CD4-positive, alpha-beta T cell treated with Interleukin-6 for 4 hours (primary cell): ENCODE measurements around the gene PPM1M.
A peak's percentile ranks its signal among the peaks of the same experiment; 100 is the strongest.
"Not testable (repeated sequence)": the region's sequence is repeated elsewhere in the genome, so short reads cannot be mapped to it uniquely, and the experiment has no call there.

Source experiments
- DNase-seq: peaks from one replicate; pipeline ENCODE4 v3.0.0-alpha.2; 2020; ENCODE audit warnings: mixed read lengths

The PPM1M gene

GRCh38 chr3:52279596-52279995 lies 34.0 kb downstream of the PPM1M start:
- DNase-seq: no peak

- no peak for DNase-seq
Measured at GRCh38 chr3:52280050-52280461, 34.5 kb downstream of the PPM1M start.

GRCh38 chr3:52281981-52282801 lies 36.6 kb downstream of the PPM1M start:
- peak; percentile 71 for DNase-seq

- no peak for DNase-seq
Measured at GRCh38 chr3:52283306-52283705, 37.7 kb downstream of the PPM1M start.

- not testable (repeated sequence) for DNase-seq
Measured at GRCh38 chr3:52284051-52284450, 38.5 kb downstream of the PPM1M start.

- no peak for DNase-seq
Measured at GRCh38 chr3:52286777-52287110, 41.2 kb downstream of the PPM1M start.

- no peak for DNase-seq
Measured at GRCh38 chr3:52288674-52289073, 43.1 kb downstream of the PPM1M start.

GRCh38 chr3:52289338-52289746 lies 43.8 kb downstream of the PPM1M start:
- DNase-seq: no peak

- no peak for DNase-seq
Measured at GRCh38 chr3:52289747-52290595, 44.4 kb downstream of the PPM1M start.

- no peak for DNase-seq
Measured at GRCh38 chr3:52290596-52291507, 45.3 kb downstream of the PPM1M start.

GRCh38 chr3:52291508-52292181 lies 46.1 kb downstream of the PPM1M start:
- DNase-seq: peak; percentile 66

GRCh38 chr3:52292247-52293065 lies 46.9 kb downstream of the PPM1M start:
- no peak for DNase-seq

GRCh38 chr3:52293491-52294319 lies 48.1 kb downstream of the PPM1M start:
- DNase-seq: no peak

- no peak for DNase-seq
Measured at GRCh38 chr3:52294320-52295150, 49.0 kb downstream of the PPM1M start.

GRCh38 chr3:52295671-52296208 lies 50.2 kb downstream of the PPM1M start:
- no peak for DNase-seq

GRCh38 chr3:52297242-52298148 lies 51.9 kb downstream of the PPM1M start:
- DNase-seq: no peak

- no peak for DNase-seq
Measured at GRCh38 chr3:52298149-52299098, 52.9 kb downstream of the PPM1M start.
